ENCODE results near the gene KSR1.
A peak's percentile ranks its signal among the peaks of the same experiment; 100 is the strongest.

The KSR1 gene

GRCh38 chr17:27536781-27537180, 80.5 kb downstream of the KSR1 start:
- no peak overlapping the region for H3K4me3 ChIP-seq (ENCODE audit: low read depth, low read length)
- H3K27me3 ChIP-seq (replicated peaks): no peaks in the 10 kb centered on the region
- H3K36me3 ChIP-seq (replicated peaks): no peaks in the 10 kb centered on the region
- TF ChIP-seq CTCF (IDR thresholded peaks at IDR 0.05; ENCODE audit: low read depth, low read length, missing control alignments): no peak
- DNase-seq: no peak
- in situ Hi-C loops (cut with HindIII; ENCODE audit: low pct_ligation_motif_present, low sequenced_read_pairs): loop anchor here (25.0 kb wide), 1 partner anchor 99 kb away; no protein-coding TSS in a partner anchor
- no peak overlapping the region for H3K27ac ChIP-seq

GRCh38 chr17:27538156-27538955, 82.1 kb downstream of the KSR1 start:
- no peaks in the 10 kb centered on the region for H3K36me3 ChIP-seq (replicated peaks)

DNA sequence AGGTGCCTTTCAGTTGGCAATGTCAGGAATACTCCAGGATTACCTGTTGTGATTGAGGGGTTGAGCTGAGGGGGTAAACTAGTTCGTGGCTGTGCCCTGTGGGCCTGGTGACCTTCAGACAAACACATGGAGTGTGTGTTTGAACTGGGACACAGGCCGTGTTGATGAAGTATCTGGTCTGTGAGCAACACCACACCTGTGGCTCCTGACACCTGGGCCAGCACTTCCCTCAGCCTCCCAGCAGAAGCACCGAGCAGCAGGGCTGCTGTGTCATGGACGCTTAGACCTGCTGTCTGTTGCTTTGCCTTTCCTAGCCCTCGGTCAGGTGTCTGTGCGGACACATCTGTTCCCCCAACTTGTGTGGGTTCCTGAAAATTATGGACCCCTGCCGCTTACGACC, 82.9 kb downstream of the KSR1 start:
- H3K36me3 ChIP-seq (replicated peaks): no peaks in the 10 kb centered on the region
- TF ChIP-seq CTCF (IDR thresholded peaks at IDR 0.05; ENCODE audit: low read depth, low read length, missing control alignments): no peak
- peak overlapping the region; percentile 92 for H3K27ac ChIP-seq
- H3K27me3 ChIP-seq (replicated peaks): no peaks in the 10 kb centered on the region
- in situ Hi-C loops (cut with HindIII; ENCODE audit: low pct_ligation_motif_present, low sequenced_read_pairs): loop anchor here (25.0 kb wide), 1 partner anchor 102 kb away; no protein-coding TSS in a partner anchor
- DNase-seq: no peak
- H3K4me3 ChIP-seq (ENCODE audit: low read depth, low read length): no peak overlapping the region

More at GRCh38 chr17:27538156-27538955, 82.1 kb downstream of the KSR1 start:
- DNase-seq: no peak
- TF ChIP-seq CTCF (IDR thresholded peaks at IDR 0.05; ENCODE audit: low read depth, low read length, missing control alignments): no peak
- Histone ChIP-seq H3K27me3 (replicated peaks) (no peaks in the 10 kb centered on the region), H3K4me3 (ENCODE audit: low read depth, low read length) (no peak overlapping the region), H3K27ac (no peak overlapping the region)
- in situ Hi-C loops (cut with HindIII; ENCODE audit: low pct_ligation_motif_present, low sequenced_read_pairs): loop anchor here (25.0 kb wide), 1 partner anchor 101 kb away; no protein-coding TSS in a partner anchor

DNA sequence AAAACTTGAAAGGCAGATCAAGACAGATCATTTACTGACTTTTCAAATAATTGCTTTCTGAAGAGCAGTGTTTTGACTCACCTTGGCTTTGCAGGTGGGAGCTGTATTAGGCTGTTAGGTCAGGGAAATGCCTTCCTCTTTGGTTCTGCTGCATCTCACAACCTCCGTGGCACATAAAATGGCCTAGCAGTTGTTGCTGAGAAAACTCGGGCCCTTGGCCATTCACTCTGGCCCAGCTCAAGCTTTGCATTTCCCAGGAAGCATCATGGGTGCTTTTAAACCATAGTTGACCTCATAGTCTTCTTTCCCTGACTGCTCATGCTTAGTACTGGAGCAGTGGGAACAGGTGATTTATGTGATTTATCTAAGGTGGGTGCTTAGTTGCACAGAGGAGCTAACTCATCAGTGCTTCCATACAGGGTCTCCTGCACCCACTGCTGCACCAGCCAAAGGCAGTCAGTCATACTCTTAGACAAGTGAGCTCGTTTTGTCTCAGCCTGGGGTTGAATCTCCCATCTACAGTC, 83.6 kb downstream of the KSR1 start:
- peak overlapping the region; percentile 92 for H3K27ac ChIP-seq
- no peaks in the 10 kb centered on the region for H3K36me3 ChIP-seq (replicated peaks)
- no peak for TF ChIP-seq CTCF (IDR thresholded peaks at IDR 0.05; ENCODE audit: low read depth, low read length, missing control alignments)
- in situ Hi-C loops (cut with HindIII; ENCODE audit: low pct_ligation_motif_present, low sequenced_read_pairs): loop anchor here (25.0 kb wide), 1 partner anchor 103 kb away; no protein-coding TSS in a partner anchor
- no peak overlapping the region for H3K4me3 ChIP-seq (ENCODE audit: low read depth, low read length)
- DNase-seq: no peak
- no peaks in the 10 kb centered on the region for H3K27me3 ChIP-seq (replicated peaks)

DNA sequence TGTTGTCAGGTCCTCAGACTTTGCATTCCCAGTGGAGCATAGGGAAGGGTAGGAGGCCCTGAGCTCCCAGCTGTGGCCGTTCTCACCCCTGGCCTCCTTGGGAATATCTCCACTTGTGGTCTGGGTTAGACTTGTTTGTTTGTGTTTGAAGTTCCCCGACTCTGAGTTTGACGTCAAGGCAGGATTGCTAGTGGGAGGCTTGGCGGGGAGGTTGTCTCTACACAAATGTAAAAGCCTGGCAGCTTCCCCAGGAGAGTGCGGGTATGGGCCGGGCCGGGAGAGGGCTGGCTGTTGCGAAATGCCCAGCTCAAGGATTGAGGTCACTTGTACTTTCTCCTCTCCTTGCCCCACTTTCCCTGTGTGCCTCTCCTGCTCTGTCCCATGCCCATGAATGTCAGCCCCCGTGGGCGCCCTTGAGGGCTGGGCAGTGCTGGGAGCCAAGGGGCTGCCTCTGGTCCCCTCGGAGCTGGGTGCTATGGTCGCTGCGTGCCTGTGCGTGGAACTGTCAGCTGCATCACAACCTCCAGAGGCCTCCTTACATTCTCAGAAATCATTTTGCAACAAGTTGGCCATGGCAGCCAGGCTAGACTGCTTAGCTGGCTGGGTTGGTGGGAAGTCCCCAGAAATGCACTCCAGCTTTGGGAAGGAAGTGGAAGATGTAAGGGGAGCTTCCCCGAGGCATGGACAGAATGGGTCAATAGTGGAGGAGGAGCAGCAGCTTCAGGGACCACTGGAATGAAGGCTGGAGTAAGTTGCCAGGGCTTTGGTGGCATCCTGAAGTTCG, 84.3 kb downstream of the KSR1 start:
- peak overlapping the region; percentile 92 for H3K27ac ChIP-seq
- in situ Hi-C loops (cut with HindIII; ENCODE audit: low pct_ligation_motif_present, low sequenced_read_pairs): loop anchor here (25.0 kb wide), 1 partner anchor 103 kb away; no protein-coding TSS in a partner anchor
- TF ChIP-seq CTCF (IDR thresholded peaks at IDR 0.05; ENCODE audit: low read depth, low read length, missing control alignments): peak; percentile 10

More for the DNA sequence above, 84.3 kb downstream of the KSR1 start:
- H3K4me3 ChIP-seq (ENCODE audit: low read depth, low read length): no peak overlapping the region
- H3K27me3 ChIP-seq (replicated peaks): no peaks in the 10 kb centered on the region
- H3K36me3 ChIP-seq (replicated peaks): no peaks in the 10 kb centered on the region
- peak; percentile 99 for DNase-seq
